PC-9 (cell line): Measurements from ENCODE around the gene CHCHD5. TPM values are rescaled to one million over a fixed set of nuclear protein-coding genes. Genes with fewer than 3 reads are reported as not detected.
"Not testable (repeated sequence)": the region's sequence is repeated elsewhere in the genome, so short reads cannot be mapped to it uniquely, and the experiment has no call there.

Experiments used
- Bru-seq: library from RNA; stranded (reverse); fragments of 400-500 nt; gene quantifications from one replicate; lab custom pipeline; 2021; lab: Mats Ljungman, UMichigan
- BruChase-seq, 2 experiments: library from RNA; stranded (reverse); fragments of 400-500 nt; gene quantifications; one replicate each; lab custom pipeline; 2021; lab: Mats Ljungman, UMichigan
- BruUV-seq: library from RNA; stranded (reverse); fragments of 400-500 nt; replicated peaks from 2 replicates; lab custom pipeline; 2021; lab: Mats Ljungman, UMichigan
- CTCF ChIA-PET: fragments of 300-600 bp; sonication (Branson Sonifier 250); formaldehyde crosslinking; loops from one replicate; lab custom pipeline; 2022; ENCODE audit warnings: antibody characterized with exemption; lab: Charles Lee
- POLR2A ChIA-PET: fragments of 300-600 bp; sonication (Branson Sonifier 250); formaldehyde crosslinking; loops from one replicate; lab custom pipeline; 2022; ENCODE audit warnings: antibody characterized with exemption; ENCODE audit not compliant: unreplicated experiment; lab: Charles Lee
- DNase-seq, 2 experiments: peaks; one replicate each; pipeline versions ENCODE4 v3.0.0 to v3.0.0-alpha.2; 2015 to 2022; ENCODE audit warnings: mixed read lengths in 1 of 2
- H2AFZ ChIP-seq: fragments of 200-600 bp; sonication (generic); 2 replicates; pipeline ENCODE4 v1.8.1; 2017; ENCODE audit warnings: antibody characterized with exemption
- H3F3A ChIP-seq: fragments of 200-600 bp; sonication (generic); 2 replicates; pipeline ENCODE4 v1.8.1; 2017; ENCODE audit warnings: antibody characterized with exemption, mild to moderate bottlenecking, low read depth; ENCODE audit not compliant: insufficient read depth
- H3K27ac ChIP-seq: fragments of 200-600 bp; sonication (generic); 2 replicates; pipeline ENCODE4 v1.6.1; 2016; ENCODE audit warnings: mixed run types
- H3K27me3 ChIP-seq: fragments of 200-600 bp; sonication (generic); 2 replicates; pipeline ENCODE4 v1.6.1; 2016; ENCODE audit warnings: low read depth, mixed run types; ENCODE audit not compliant: insufficient read depth
- H3K36me3 ChIP-seq: fragments of 200-600 bp; sonication (generic); 2 replicates; pipeline ENCODE4 v1.6.1; 2016; ENCODE audit warnings: low read depth, mixed run types
- H3K4me1 ChIP-seq: fragments of 200-600 bp; sonication (generic); replicated peaks from 2 replicates; pipeline ENCODE4 v1.6.1; 2016; ENCODE audit warnings: mixed run types; ENCODE audit not compliant: insufficient read depth
- H3K4me2 ChIP-seq: fragments of 200-600 bp; sonication (generic); 2 replicates; pipeline ENCODE4 v1.6.1; 2017; ENCODE audit warnings: mixed run types
- H3K4me3 ChIP-seq: fragments of 200-600 bp; sonication (generic); 2 replicates; pipeline ENCODE4 v1.6.1; 2016; ENCODE audit warnings: mixed run types
- H3K79me2 ChIP-seq: fragments of 200-600 bp; sonication (generic); 2 replicates; pipeline ENCODE4 v1.6.1; 2017; ENCODE audit warnings: low read depth, mixed run types
- H3K9me2 ChIP-seq: fragments of 200-600 bp; sonication (generic); 2 replicates; pipeline ENCODE4 v1.8.1; 2017; ENCODE audit warnings: mild to moderate bottlenecking; ENCODE audit not compliant: insufficient read depth
- H3K9me3 ChIP-seq: fragments of 200-600 bp; sonication (generic); 2 replicates; pipeline ENCODE4 v1.8.1; 2016; ENCODE audit warnings: low read depth; ENCODE audit not compliant: insufficient read depth
- H4K20me1 ChIP-seq: fragments of 200-600 bp; sonication (generic); 2 replicates; pipeline ENCODE4 v1.8.1; 2017; ENCODE audit not compliant: insufficient read depth
- EZH2 ChIP-seq: fragments of 200-600 bp; sonication (generic); IDR thresholded peaks from 2 replicates; pipeline ENCODE4 v1.8.0; 2017; ENCODE audit warnings: antibody characterized with exemption, low read depth
- intact Hi-C: fragments of 100-400 bp; cut with micrococcal nuclease; formaldehyde crosslinking; loops from one replicate; pipeline ENCODE4 v1.10.0; 2022; ENCODE audit not compliant: unreplicated experiment
- long read RNA-seq: library from polyadenylated mRNA; stranded (forward); transcript quantifications from one replicate; pipeline ENCODE4 v2.0.0, GENCODE V29; 2022
- total RNA-seq: library from RNA; stranded (reverse); gene quantifications from 2 replicates; pipeline ENCODE4 v1.2.3, GENCODE V29; 2021
- TF ChIP-seq, protein P1 (sequence below): fragments of 200-600 bp; sonication (generic); conservative IDR thresholded peaks from 2 replicates; pipeline ENCODE4 v1.6.1; 2017; ENCODE audit warnings: mixed run types, antibody characterized with exemption, mild to moderate bottlenecking, moderate library complexity

CHCHD5 gene
- 38.4 and 64.3 TPM in 2 replicates for total RNA-seq
- Bru-seq, nascent RNA, result percentile 78 among the genes with signal in this experiment
- percentile 69 among the genes with signal in this experiment for BruChase-seq, experiment 1, labeled RNA remaining after a 2-hour chase
- BruChase-seq, experiment 2, labeled RNA remaining after a 6-hour chase, result percentile 69 among the genes with signal in this experiment
- long read RNA-seq, transcript CHCHD5-201 (4 exons, 691 nt), result major isoform, 68 of 79 reads
- long read RNA-seq, partial matches to known transcripts, result 1 of 79 reads
- long read RNA-seq, other reads (novel, unspliced or antisense), result 9 of 79 reads

- H3K27me3 ChIP-seq, result no peaks in the 10 kb centered on the region
- peak within 1 kb of the TSS; percentile 91 for H3K4me3 ChIP-seq
- POLR2A ChIA-PET, result interaction anchor here (0.6 to 1.0 kb wide), 4 partner anchors 38 to 533 kb away, joined by 3 to 10 read pairs (median 4); partner anchors contain the start of gene SLC20A1
- BruUV-seq, result TSS peak; percentile 75
- intact Hi-C loops, result loop anchor here (1.0 to 5.0 kb wide), 3 partner anchors 61 to 697 kb away; partner anchors contain the start of genes SLC20A1 and TMEM87B
- CTCF ChIA-PET, result interaction anchor here (0.6 to 1.0 kb wide), 5 partner anchors 33 to 357 kb away, joined by 3 to 8 read pairs (median 4); no protein-coding TSS in a partner anchor
- H3K9me2 ChIP-seq, result no peaks in the 10 kb centered on the region
- H3K9me3 ChIP-seq, result no peaks in the 10 kb centered on the region
- DNase-seq, result peak; percentile 86 to 90
- H3K36me3 ChIP-seq, result no peaks in the 10 kb centered on the region; the same call in 1 of the 2 replicates
- peak within 1 kb of the TSS; percentile 89 for H3K4me2 ChIP-seq
- no peaks in the 10 kb centered on the region for H4K20me1 ChIP-seq
- H3K4me1 ChIP-seq, result peaks cover 24% of the 10 kb centered on the region
- peaks cover 45% of the 10 kb centered on the region for H3F3A ChIP-seq
- peaks cover 24% of the 10 kb centered on the region for H3K79me2 ChIP-seq
- peak within 1 kb of the TSS; percentile 95 for H2AFZ ChIP-seq
- TF ChIP-seq EZH2, result no peak
- TF ChIP-seq, protein P1, sequence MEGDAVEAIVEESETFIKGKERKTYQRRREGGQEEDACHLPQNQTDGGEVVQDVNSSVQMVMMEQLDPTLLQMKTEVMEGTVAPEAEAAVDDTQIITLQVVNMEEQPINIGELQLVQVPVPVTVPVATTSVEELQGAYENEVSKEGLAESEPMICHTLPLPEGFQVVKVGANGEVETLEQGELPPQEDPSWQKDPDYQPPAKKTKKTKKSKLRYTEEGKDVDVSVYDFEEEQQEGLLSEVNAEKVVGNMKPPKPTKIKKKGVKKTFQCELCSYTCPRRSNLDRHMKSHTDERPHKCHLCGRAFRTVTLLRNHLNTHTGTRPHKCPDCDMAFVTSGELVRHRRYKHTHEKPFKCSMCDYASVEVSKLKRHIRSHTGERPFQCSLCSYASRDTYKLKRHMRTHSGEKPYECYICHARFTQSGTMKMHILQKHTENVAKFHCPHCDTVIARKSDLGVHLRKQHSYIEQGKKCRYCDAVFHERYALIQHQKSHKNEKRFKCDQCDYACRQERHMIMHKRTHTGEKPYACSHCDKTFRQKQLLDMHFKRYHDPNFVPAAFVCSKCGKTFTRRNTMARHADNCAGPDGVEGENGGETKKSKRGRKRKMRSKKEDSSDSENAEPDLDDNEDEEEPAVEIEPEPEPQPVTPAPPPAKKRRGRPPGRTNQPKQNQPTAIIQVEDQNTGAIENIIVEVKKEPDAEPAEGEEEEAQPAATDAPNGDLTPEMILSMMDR, result no peak; the same call in 1 of the 2 replicates
- peak within 1 kb of the TSS; percentile 92 for H3K27ac ChIP-seq
Measured at GRCh38 chr2:112584134-112584890, at the start of gene CHCHD5. CHCHD5 (plus strand) TSS chr2:112584609; CDS start chr2:112584648, 39 bp downstream.

- no peaks in the 10 kb centered on the region for H3K9me2 ChIP-seq
- H3K4me3 ChIP-seq, result no peak overlapping the region
- no peak overlapping the region for H3K4me2 ChIP-seq
- no peak overlapping the region for H3K27ac ChIP-seq
- TF ChIP-seq, protein P1, result no peak
- TF ChIP-seq EZH2, result no peak
- DNase-seq, result no peak
- H2AFZ ChIP-seq, result no peak overlapping the region
- no peaks in the 10 kb centered on the region for H3K27me3 ChIP-seq
- no peaks in the 10 kb centered on the region for H3F3A ChIP-seq
- no peaks in the 10 kb centered on the region for H3K4me1 ChIP-seq
- BruUV-seq, result no TSS peak
- POLR2A ChIA-PET, result no interaction called here
- H4K20me1 ChIP-seq, result no peaks in the 10 kb centered on the region
- intact Hi-C loops, result no loop called here
- H3K79me2 ChIP-seq, result no peaks in the 10 kb centered on the region
- H3K9me3 ChIP-seq, result no peaks in the 10 kb centered on the region
- CTCF ChIA-PET, result interaction anchor here (0.6 kb wide), 1 partner anchor 103 kb away, joined by 3 read pairs; no protein-coding TSS in a partner anchor
- no peaks in the 10 kb centered on the region for H3K36me3 ChIP-seq
Measured at GRCh38 chr2:112534826-112535225, 49.6 kb upstream of the CHCHD5 start.

- H3K27ac ChIP-seq, POLR2A ChIA-PET, H3K9me3 ChIP-seq, H3K4me3 ChIP-seq, H3F3A ChIP-seq, H3K4me1 ChIP-seq, BruUV-seq, H3K36me3 ChIP-seq, H3K4me2 ChIP-seq, H3K27me3 ChIP-seq, H4K20me1 ChIP-seq, H3K79me2 ChIP-seq, DNase-seq, intact Hi-C loops, H3K9me2 ChIP-seq, H2AFZ ChIP-seq, CTCF ChIA-PET: not testable (repeated sequence)
Measured at GRCh38 chr2:112536665-112537064, 47.7 kb upstream of the CHCHD5 start.
